Measurements from ENCODE around the gene SH3BP2.

Gene SH3BP2

GRCh38 chr4:2871466-2871865, 78.6 kb downstream of the SH3BP2 start:
- CTCF ChIA-PET: interaction anchor here (0.9 to 3.1 kb wide), 5 partner anchors 10 to 39 kb away, joined by 3 to 14 read pairs (median 3); no protein-coding TSS in a partner anchor
- DNase-seq (ENCODE audit: extremely low spot score): no peak
- POLR2A ChIA-PET: no interaction called here
- no peak for TF ChIP-seq CTCF (IDR thresholded peaks at IDR 0.05; ENCODE audit: control extremely low read depth, extremely low read depth, low read depth, missing control alignments)

GRCh38 chr4:2871911-2872310, 79.0 kb downstream of the SH3BP2 start:
- CTCF ChIA-PET: interaction anchor here (0.9 to 3.1 kb wide), 6 partner anchors 10 to 39 kb away, joined by 3 to 14 read pairs (median 3); no protein-coding TSS in a partner anchor
- POLR2A ChIA-PET: no interaction called here
- DNase-seq (ENCODE audit: extremely low spot score): no peak
- TF ChIP-seq CTCF (IDR thresholded peaks at IDR 0.05; ENCODE audit: control extremely low read depth, extremely low read depth, low read depth, missing control alignments): no peak

GRCh38 chr4:2873329-2873728, 80.4 kb downstream of the SH3BP2 start:
- CTCF ChIA-PET: interaction anchor here (1.3 to 3.1 kb wide), 2 partner anchors 9 to 12 kb away, joined by 4 to 14 read pairs; no protein-coding TSS in a partner anchor

DNA sequence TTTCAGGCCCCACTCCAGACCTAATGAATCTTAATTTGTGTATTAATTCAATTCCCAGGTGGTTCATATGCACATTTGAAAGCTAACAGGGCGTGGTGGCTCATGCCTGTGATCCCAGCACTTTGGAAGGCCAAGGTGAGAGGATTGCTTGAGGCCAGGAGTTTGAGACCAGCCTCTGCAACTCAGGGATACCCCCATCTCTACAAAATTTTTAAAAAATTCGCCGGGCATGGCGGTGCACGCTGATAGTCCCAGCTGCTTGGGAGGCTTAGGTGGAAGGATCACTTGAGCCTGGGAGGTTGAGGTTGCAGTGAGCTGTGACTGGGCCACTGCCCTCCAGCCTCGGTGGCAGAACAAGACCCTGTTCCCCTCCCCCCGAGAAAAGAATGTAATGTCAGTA, 82.0 kb downstream of the SH3BP2 start:
- ChIA-PET CTCF (no interaction called here), POLR2A (no interaction called here)
- no peak for TF ChIP-seq CTCF (IDR thresholded peaks at IDR 0.05; ENCODE audit: control extremely low read depth, extremely low read depth, low read depth, missing control alignments)
- no peak for DNase-seq (ENCODE audit: extremely low spot score)

More at GRCh38 chr4:2873329-2873728, 80.4 kb downstream of the SH3BP2 start:
- POLR2A ChIA-PET: no interaction called here
- DNase-seq (ENCODE audit: extremely low spot score): no peak
- no peak for TF ChIP-seq CTCF (IDR thresholded peaks at IDR 0.05; ENCODE audit: control extremely low read depth, extremely low read depth, low read depth, missing control alignments)

- POLR2A ChIA-PET: no interaction called here
- TF ChIP-seq CTCF (IDR thresholded peaks at IDR 0.05; ENCODE audit: control extremely low read depth, extremely low read depth, low read depth, missing control alignments): no peak
- no peak for DNase-seq (ENCODE audit: extremely low spot score)
- CTCF ChIA-PET: no interaction called here
Observed at GRCh38 chr4:2875556-2875955, 82.7 kb downstream of the SH3BP2 start.

DNA sequence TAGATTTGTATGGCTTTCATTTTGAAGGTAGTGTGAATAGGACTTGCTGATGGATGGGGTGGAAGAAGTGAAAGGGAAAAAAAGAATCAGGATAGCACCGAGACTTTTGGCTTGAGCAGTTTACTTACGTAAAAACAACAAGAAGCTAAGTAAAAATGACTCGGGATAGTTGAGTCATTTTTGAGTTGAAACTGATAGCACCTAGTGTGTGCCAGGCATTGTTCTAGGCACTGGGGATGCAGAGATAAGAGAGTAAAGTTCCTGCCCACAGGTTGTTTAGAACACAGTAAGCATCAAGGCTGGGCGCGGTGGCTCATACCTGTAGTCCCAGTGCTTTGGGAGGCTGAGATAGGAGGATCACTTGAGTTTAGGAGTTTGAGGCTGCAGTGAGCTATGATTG, 85.5 kb downstream of the SH3BP2 start:
- CTCF ChIA-PET: interaction anchor here (1.1 to 1.2 kb wide), 2 partner anchors 17 to 31 kb away, joined by 3 read pairs; no protein-coding TSS in a partner anchor
- POLR2A ChIA-PET: no interaction called here
- no peak for TF ChIP-seq CTCF (IDR thresholded peaks at IDR 0.05; ENCODE audit: control extremely low read depth, extremely low read depth, low read depth, missing control alignments)
- DNase-seq (ENCODE audit: extremely low spot score): no peak
